ENCODE data around the gene RAD51B. TPM values are rescaled to one million over a fixed set of nuclear protein-coding genes. Genes with fewer than 3 reads are reported as not detected.

RAD51B gene
- total RNA-seq, 4 donors from 2014 or later: 6.2 to 39.9 (median 12.9) TPM

GRCh38 chr14:68632054-68632895 is 812.7 kb downstream of the RAD51B start:
- intact Hi-C loops (cut with DNase I): no loop called here

DNA sequence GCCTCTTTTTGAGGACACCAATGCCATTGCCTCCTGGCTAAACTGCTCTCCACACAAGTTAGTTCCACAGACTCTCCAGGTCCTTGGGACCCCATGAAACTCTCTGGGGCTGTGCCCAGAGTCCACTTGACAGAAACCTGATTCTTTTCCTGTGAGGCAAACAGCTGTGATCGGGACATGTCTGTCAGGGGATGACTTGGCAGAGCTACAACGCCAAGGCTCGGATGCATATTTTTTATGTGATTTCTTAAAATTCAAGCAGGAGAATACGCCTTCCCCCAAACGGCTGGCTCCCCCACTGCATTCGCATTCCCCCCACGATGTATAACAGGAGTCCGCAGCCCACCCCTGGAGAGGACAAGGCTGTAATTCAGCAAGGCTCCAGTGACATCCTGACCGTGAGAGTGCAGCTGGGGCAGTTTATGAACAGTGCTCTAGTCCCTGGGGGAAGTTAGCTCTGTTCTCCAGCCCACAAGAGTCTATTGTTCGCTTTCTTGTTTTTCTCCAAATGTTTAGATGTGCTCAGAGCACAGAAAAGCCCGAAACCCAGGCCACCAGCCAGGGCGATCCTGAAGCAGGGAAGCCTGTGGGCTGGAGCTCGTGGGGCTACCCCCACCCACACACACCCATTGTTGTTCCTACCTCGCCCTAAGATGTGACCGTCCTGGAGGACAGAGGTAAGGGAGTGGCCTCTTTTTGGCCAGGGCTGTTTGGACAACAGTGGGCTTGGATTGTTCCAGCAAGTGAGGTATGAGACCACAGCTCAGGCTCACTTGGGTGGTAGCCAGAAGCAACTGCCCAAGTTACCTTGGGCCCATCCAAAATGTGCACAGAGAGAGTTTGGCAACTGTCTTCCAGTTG is 813.8 kb downstream of the RAD51B start:
- intact Hi-C loops (cut with DNase I): no loop called here
- TF ChIP-seq POLR2A (IDR thresholded peaks at IDR 0.05): no peak
- TF ChIP-seq, protein P1, sequence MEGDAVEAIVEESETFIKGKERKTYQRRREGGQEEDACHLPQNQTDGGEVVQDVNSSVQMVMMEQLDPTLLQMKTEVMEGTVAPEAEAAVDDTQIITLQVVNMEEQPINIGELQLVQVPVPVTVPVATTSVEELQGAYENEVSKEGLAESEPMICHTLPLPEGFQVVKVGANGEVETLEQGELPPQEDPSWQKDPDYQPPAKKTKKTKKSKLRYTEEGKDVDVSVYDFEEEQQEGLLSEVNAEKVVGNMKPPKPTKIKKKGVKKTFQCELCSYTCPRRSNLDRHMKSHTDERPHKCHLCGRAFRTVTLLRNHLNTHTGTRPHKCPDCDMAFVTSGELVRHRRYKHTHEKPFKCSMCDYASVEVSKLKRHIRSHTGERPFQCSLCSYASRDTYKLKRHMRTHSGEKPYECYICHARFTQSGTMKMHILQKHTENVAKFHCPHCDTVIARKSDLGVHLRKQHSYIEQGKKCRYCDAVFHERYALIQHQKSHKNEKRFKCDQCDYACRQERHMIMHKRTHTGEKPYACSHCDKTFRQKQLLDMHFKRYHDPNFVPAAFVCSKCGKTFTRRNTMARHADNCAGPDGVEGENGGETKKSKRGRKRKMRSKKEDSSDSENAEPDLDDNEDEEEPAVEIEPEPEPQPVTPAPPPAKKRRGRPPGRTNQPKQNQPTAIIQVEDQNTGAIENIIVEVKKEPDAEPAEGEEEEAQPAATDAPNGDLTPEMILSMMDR (IDR thresholded peaks at IDR 0.05): no peak
- H3K4me3 ChIP-seq: peak overlapping the region in 1 of 4 donors; percentile 9
- peak overlapping the region; percentile 28 to 92 (median 89) for H3K27ac ChIP-seq
- no peaks in the 10 kb centered on the region for H3K9me3 ChIP-seq
- H3K4me1 ChIP-seq: peaks cover 29 to 74% (median 32%) of the 10 kb centered on the region in 3 donors
- no peaks in the 10 kb centered on the region for H3K36me3 ChIP-seq
- 55 to 69% methylated on average over 7 to 10 of the region's 15 CpGs for WGBS, 2 donors
- no peaks in the 10 kb centered on the region for H3K27me3 ChIP-seq
- DNase-seq: no peak

More at GRCh38 chr14:68632054-68632895, 812.7 kb downstream of the RAD51B start:
- peak overlapping the region in 1 of 4 donors; percentile 35 for H3K4me3 ChIP-seq
- WGBS, 2 donors: 83 to 89% methylated on average over 10 to 19 of the region's 19 CpGs
- no peaks in the 10 kb centered on the region for H3K27me3 ChIP-seq
- no peak for DNase-seq
- H3K9me3 ChIP-seq: no peaks in the 10 kb centered on the region
- H3K36me3 ChIP-seq: no peaks in the 10 kb centered on the region
- TF ChIP-seq POLR2A (IDR thresholded peaks at IDR 0.05): no peak
- TF ChIP-seq, protein P1 (IDR thresholded peaks at IDR 0.05): no peak
- peak overlapping the region; percentile 47 to 92 (median 89) for H3K27ac ChIP-seq
- H3K4me1 ChIP-seq: peaks cover 26 to 74% (median 30%) of the 10 kb centered on the region in 3 donors

GRCh38 chr14:68634332-68634731 is 814.8 kb downstream of the RAD51B start:
- Histone ChIP-seq H3K27me3 (no peaks in the 10 kb centered on the region), H3K36me3 (no peaks in the 10 kb centered on the region), H3K27ac (peak overlapping the region in 3 of 4 donors; percentile 87 to 92 (median 91)), H3K4me1 (peaks cover 27 to 74% (median 35%) of the 10 kb centered on the region in 3 donors), H3K9me3 (no peaks in the 10 kb centered on the region), H3K4me3 (no peak overlapping the region)
- intact Hi-C loops (cut with DNase I): no loop called here
- DNase-seq: no peak
- TF ChIP-seq, protein P1 (IDR thresholded peaks at IDR 0.05): no peak
- TF ChIP-seq POLR2A (IDR thresholded peaks at IDR 0.05): no peak
- 73 to 95% methylated on average over 5 to 8 of the region's 9 CpGs for WGBS, 2 donors

DNA sequence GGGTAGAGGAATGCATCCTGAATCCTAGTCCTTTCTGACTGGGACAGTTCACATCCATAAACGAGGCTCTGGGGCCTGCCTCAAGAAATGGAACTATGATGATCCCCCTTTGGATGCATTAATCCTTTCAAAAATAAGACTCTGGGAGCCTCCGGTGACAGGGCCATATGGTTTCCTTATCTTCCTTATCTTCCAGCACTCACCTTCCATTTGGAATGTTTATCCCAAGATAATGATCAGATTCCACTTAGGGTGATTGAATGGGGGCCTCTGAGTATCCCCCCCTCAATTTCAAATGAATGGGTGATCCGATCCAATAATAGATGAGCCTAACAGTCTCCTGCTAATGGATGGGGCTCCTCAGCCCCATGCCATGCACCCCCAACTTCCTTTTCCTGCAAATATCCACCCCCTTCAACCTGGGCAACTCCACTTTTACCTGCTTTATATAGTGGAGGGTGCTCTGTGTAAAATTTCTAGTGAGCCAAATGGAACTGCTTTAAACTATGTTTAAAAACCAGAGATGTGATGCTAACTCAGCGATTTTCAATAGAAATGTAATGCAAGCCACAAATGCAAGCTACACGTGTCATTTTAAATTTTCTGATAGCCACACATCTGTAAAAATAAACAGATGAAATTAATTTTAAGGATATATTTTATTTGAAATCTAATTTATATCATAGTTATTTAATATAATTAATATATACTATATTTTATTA is 815.5 kb downstream of the RAD51B start:
- Histone ChIP-seq H3K4me3 (no peak overlapping the region), H3K27ac (peak overlapping the region in 3 of 4 donors; percentile 87 to 92 (median 91)), H3K36me3 (no peaks in the 10 kb centered on the region), H3K9me3 (no peaks in the 10 kb centered on the region), H3K27me3 (no peaks in the 10 kb centered on the region), H3K4me1 (peaks cover 23 to 74% (median 33%) of the 10 kb centered on the region in 3 donors)
- TF ChIP-seq POLR2A (IDR thresholded peaks at IDR 0.05): no peak
- TF ChIP-seq, protein P1 (IDR thresholded peaks at IDR 0.05): no peak
- intact Hi-C loops (cut with DNase I): no loop called here
- no peak for DNase-seq
- 85 to 90% methylated on average over 5 of the region's 5 CpGs for WGBS, 2 donors
